GM12801 (cell line): ENCODE measurements around the gene FBXL14.

Source experiments
- CTCF ChIP-seq: IDR thresholded peaks from one replicate; pipeline ENCODE4 v1.5.1; 2011; ENCODE audit warnings: control low read depth; ENCODE audit not compliant: insufficient read length; ENCODE audit errors: extremely low read depth

The FBXL14 gene

GRCh38 chr12:1553987-1554982, 40.1 kb downstream of the FBXL14 start:
- TF ChIP-seq CTCF = no peak

- no peak for TF ChIP-seq CTCF
Observed at GRCh38 chr12:1553536-1553935, 40.8 kb downstream of the FBXL14 start.

GRCh38 chr12:1552911-1553491, 41.4 kb downstream of the FBXL14 start:
- no peak for TF ChIP-seq CTCF

- no peak for TF ChIP-seq CTCF
Observed at GRCh38 chr12:1552171-1552570, 42.2 kb downstream of the FBXL14 start.

GRCh38 chr12:1551496-1551895, 42.9 kb downstream of the FBXL14 start:
- TF ChIP-seq CTCF = no peak

- no peak for TF ChIP-seq CTCF
Observed at GRCh38 chr12:1546931-1547640, 47.3 kb downstream of the FBXL14 start.
